AG10803 (cell line): ENCODE results near the gene HTD2.
"Not testable (repeated sequence)": the region's sequence is repeated elsewhere in the genome, so short reads cannot be mapped to it uniquely, and the experiment has no call there.

ENCODE experiments used
- DNase-seq: peaks from one replicate; pipeline ENCODE4 v3.0.0; 2010; ENCODE audit warnings: low read depth
- H3K4me3 ChIP-seq: 2 replicates; pipeline ENCODE4 v1.5.1; 2011; ENCODE audit warnings: mild to moderate bottlenecking, low read length, control low read depth
- CTCF ChIP-seq: conservative IDR thresholded peaks from 2 replicates; pipeline ENCODE4 v1.5.1; 2011; ENCODE audit warnings: mild to moderate bottlenecking, low read length, control low read depth, inconsistent platforms

Gene HTD2

GRCh38 chr3:58285334-58285733 lies 21.0 kb upstream of the HTD2 start:
- no peak overlapping the region for H3K4me3 ChIP-seq
- no peak for TF ChIP-seq CTCF
- DNase-seq, result no peak

GRCh38 chr3:58287354-58287753 lies 19.0 kb upstream of the HTD2 start:
- no peak overlapping the region for H3K4me3 ChIP-seq
- no peak for DNase-seq
- no peak for TF ChIP-seq CTCF

- peak; percentile 4 for DNase-seq
- no peak overlapping the region for H3K4me3 ChIP-seq
- TF ChIP-seq CTCF, result 0 out of 2 replicates have a peak, but pooled peaks have one; percentile 1
Measured at GRCh38 chr3:58288011-58288728, 18.1 kb upstream of the HTD2 start.

GRCh38 chr3:58288964-58289613 lies 17.2 kb upstream of the HTD2 start:
- not testable (repeated sequence) for H3K4me3 ChIP-seq

GRCh38 chr3:58290446-58290845 lies 15.9 kb upstream of the HTD2 start:
- not testable (repeated sequence) for DNase-seq, H3K4me3 ChIP-seq

More at GRCh38 chr3:58288964-58289613, 17.2 kb upstream of the HTD2 start:
- DNase-seq, result not testable (repeated sequence)

GRCh38 chr3:58291671-58292338 lies 14.5 kb upstream of the HTD2 start:
- TF ChIP-seq CTCF, result no peak
- no peak overlapping the region for H3K4me3 ChIP-seq
- DNase-seq, result no peak

- DNase-seq, result no peak
- TF ChIP-seq CTCF, result no peak
Measured at GRCh38 chr3:58292866-58293265, 13.5 kb upstream of the HTD2 start.

GRCh38 chr3:58293516-58293915 lies 12.8 kb upstream of the HTD2 start:
- no peak overlapping the region for H3K4me3 ChIP-seq
- TF ChIP-seq CTCF, result no peak
- no peak for DNase-seq

More at GRCh38 chr3:58292866-58293265, 13.5 kb upstream of the HTD2 start:
- no peak overlapping the region for H3K4me3 ChIP-seq
